GM18505 (cell line): ENCODE data around the gene PRR30.
"Not testable (repeated sequence)": the region's sequence is repeated elsewhere in the genome, so short reads cannot be mapped to it uniquely, and the experiment has no call there.

Experiments
- ATAC-seq: cut with Tn5 transposase; IDR thresholded peaks from one replicate; pipeline ENCODE4 v1.9.1; 2021; ENCODE audit not compliant: unreplicated experiment
- POLR2A ChIP-seq: IDR thresholded peaks from 4 replicates; pipeline ENCODE4 v1.6.1; 2011; ENCODE audit warnings: borderline replicate concordance; ENCODE audit not compliant: insufficient read depth, insufficient read length; ENCODE audit errors: extremely low read depth

PRR30 gene

GRCh38 chr2:27139310-27139709, at the start of gene PRR30:
Gene PRR30, minus strand, starts transcription at chr2:27139410. Its CDS starts 1,081 bp downstream, at chr2:27138329.
- no peak for TF ChIP-seq POLR2A
- no peak for ATAC-seq

GRCh38 chr2:27186613-27187345, 47.6 kb upstream of the PRR30 start:
- ATAC-seq = no peak
- TF ChIP-seq POLR2A = no peak

- TF ChIP-seq POLR2A = no peak
- ATAC-seq = no peak
Measured at GRCh38 chr2:27185331-27186026, 46.3 kb upstream of the PRR30 start.

- ATAC-seq = no peak
- TF ChIP-seq POLR2A = no peak
Measured at GRCh38 chr2:27184115-27184514, 44.9 kb upstream of the PRR30 start.

GRCh38 chr2:27182346-27182745, 43.1 kb upstream of the PRR30 start:
- no peak for TF ChIP-seq POLR2A
- no peak for ATAC-seq

- TF ChIP-seq POLR2A = no peak
- no peak for ATAC-seq
Measured at GRCh38 chr2:27179344-27180000, 40.3 kb upstream of the PRR30 start.

- ATAC-seq = no peak
- no peak for TF ChIP-seq POLR2A
Measured at GRCh38 chr2:27178469-27178868, 39.3 kb upstream of the PRR30 start.

GRCh38 chr2:27177441-27178351, 38.5 kb upstream of the PRR30 start:
- no peak for TF ChIP-seq POLR2A
- ATAC-seq = no peak

- not testable (repeated sequence) for ATAC-seq
Measured at GRCh38 chr2:27175781-27176180, 36.6 kb upstream of the PRR30 start.

- no peak for TF ChIP-seq POLR2A
Measured at GRCh38 chr2:27175330-27175729, 36.1 kb upstream of the PRR30 start.

GRCh38 chr2:27174638-27175037, 35.4 kb upstream of the PRR30 start:
- no peak for ATAC-seq
- no peak for TF ChIP-seq POLR2A

More at GRCh38 chr2:27175330-27175729, 36.1 kb upstream of the PRR30 start:
- no peak for ATAC-seq

GRCh38 chr2:27171351-27171848, 32.2 kb upstream of the PRR30 start:
- TF ChIP-seq POLR2A = no peak
- ATAC-seq = no peak
